LHCN-M2 (cell line): ENCODE data around the gene XYLT2. TPM values are rescaled to one million over a fixed set of nuclear protein-coding genes. Genes with fewer than 3 reads are reported as not detected.
"Not testable (repeated sequence)": the region's sequence is repeated elsewhere in the genome, so short reads cannot be mapped to it uniquely, and the experiment has no call there.

Source experiments
- DNase-seq: peaks from one replicate; pipeline ENCODE4 v3.0.0-alpha.2; 2012; ENCODE audit warnings: low read depth
- total RNA-seq: library from RNA; depleted of rRNA; stranded (reverse); fragments of >200 nt; gene quantifications from 2 replicates; pipeline ENCODE4 v1.2.3, GENCODE V29; 2014

The XYLT2 gene
- total RNA-seq, 1 experiment from 2014 or later = 41.4 TPM

- DNase-seq = peak; percentile 30
Observed at GRCh38 chr17:50319306-50320004, 26.5 kb upstream of the XYLT2 start.

- no peak for DNase-seq
Observed at GRCh38 chr17:50322271-50322670, 23.7 kb upstream of the XYLT2 start.

- no peak for DNase-seq
Observed at GRCh38 chr17:50323060-50323459, 22.9 kb upstream of the XYLT2 start.

GRCh38 chr17:50325906-50326305 is 20.0 kb upstream of the XYLT2 start:
- DNase-seq = no peak

GRCh38 chr17:50326831-50327364 is 19.0 kb upstream of the XYLT2 start:
- DNase-seq = no peak

GRCh38 chr17:50328363-50329325 is 17.3 kb upstream of the XYLT2 start:
- no peak for DNase-seq

- no peak for DNase-seq
Observed at GRCh38 chr17:50329716-50330115, 16.2 kb upstream of the XYLT2 start.

GRCh38 chr17:50330151-50330775 is 15.7 kb upstream of the XYLT2 start:
- DNase-seq = no peak

GRCh38 chr17:50331085-50331791 is 14.7 kb upstream of the XYLT2 start:
- peak; percentile 86 for DNase-seq

- peak; percentile 37 for DNase-seq
Observed at GRCh38 chr17:50332196-50332595, 13.7 kb upstream of the XYLT2 start.

- not testable (repeated sequence) for DNase-seq
Observed at GRCh38 chr17:50333291-50334057, 12.5 kb upstream of the XYLT2 start.

- DNase-seq = no peak
Observed at GRCh38 chr17:50337956-50338355, 8.0 kb upstream of the XYLT2 start.

GRCh38 chr17:50338645-50339044 is 7.3 kb upstream of the XYLT2 start:
- DNase-seq = no peak

- DNase-seq = no peak
Observed at GRCh38 chr17:50339381-50339780, 6.5 kb upstream of the XYLT2 start.

- DNase-seq = no peak
Observed at GRCh38 chr17:50344731-50345365, 1.1 kb upstream of the XYLT2 start.

GRCh38 chr17:50346313-50347116 is 589 bp downstream of the XYLT2 start:
- no peak for DNase-seq

GRCh38 chr17:50347117-50347893 is 1.4 kb downstream of the XYLT2 start:
- DNase-seq = no peak

- no peak for DNase-seq
Observed at GRCh38 chr17:50347894-50348291, 2.0 kb downstream of the XYLT2 start.
